ENCODE data around the gene KHSRP. TPM values are rescaled to one million over a fixed set of nuclear protein-coding genes. Genes with fewer than 3 reads are reported as not detected.
A peak's percentile ranks its signal among the peaks of the same experiment; 100 is the strongest.

Gene KHSRP
- total RNA-seq, 1 donor from 2014 or later, result 186 TPM

DNA sequence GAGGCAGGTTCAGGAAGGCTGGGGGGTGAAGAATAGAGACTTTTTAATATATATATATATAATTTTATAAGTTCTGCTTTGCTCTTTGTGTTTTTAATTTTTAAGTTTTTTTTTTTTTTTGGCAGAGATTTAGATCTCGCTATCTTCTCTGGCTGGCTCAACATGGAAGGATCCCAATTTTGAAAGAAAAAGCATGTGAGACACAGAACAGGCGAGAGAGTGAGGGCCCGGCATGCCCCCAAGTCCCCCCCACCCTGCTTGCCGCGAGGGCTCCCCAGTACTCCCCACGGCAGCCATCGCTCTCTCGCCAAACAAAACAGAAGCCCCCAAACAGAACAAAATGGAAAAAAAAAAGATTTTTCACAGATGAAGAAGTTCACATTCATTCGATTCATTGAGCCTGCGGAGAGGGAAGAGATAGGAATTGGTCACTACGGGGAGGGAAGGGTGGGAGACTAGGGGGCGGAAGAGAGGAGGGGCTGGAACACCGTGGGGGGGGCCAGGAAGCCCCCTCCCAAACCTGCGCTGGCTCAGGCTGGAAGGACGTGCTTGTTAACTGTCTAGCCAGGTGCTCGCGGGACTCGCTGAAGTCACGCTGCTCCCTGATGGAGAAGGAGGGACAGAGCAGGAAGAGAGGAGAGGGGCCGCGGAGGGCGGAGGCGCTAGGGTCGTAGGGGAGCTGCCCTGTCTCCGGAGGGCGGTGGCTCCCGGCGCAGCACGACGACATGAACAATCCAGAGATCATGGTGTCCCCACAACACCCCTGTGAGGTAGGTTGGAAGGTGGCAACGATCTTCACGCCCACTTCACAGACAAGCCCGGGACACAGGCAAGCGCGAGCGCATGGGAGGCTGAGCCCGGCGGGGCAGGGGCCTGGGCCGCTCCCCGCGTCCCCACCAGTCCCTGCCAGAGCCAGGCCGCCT lies 10.6 kb downstream of the KHSRP start:
- ATAC-seq (no peak), DNase-seq (no peak)
- intact Hi-C loops (cut with DNase I), result no loop called here
- Histone ChIP-seq H3K27me3 (no peaks in the 10 kb centered on the region), H3K36me3 (peaks cover 51% of the 10 kb centered on the region), H3K27ac (no peak overlapping the region), H3K4me1 (peaks cover 3% of the 10 kb centered on the region), H3K4me3 (no peak overlapping the region), H3K9me3 (no peaks in the 10 kb centered on the region)
- TF ChIP-seq, protein P1, sequence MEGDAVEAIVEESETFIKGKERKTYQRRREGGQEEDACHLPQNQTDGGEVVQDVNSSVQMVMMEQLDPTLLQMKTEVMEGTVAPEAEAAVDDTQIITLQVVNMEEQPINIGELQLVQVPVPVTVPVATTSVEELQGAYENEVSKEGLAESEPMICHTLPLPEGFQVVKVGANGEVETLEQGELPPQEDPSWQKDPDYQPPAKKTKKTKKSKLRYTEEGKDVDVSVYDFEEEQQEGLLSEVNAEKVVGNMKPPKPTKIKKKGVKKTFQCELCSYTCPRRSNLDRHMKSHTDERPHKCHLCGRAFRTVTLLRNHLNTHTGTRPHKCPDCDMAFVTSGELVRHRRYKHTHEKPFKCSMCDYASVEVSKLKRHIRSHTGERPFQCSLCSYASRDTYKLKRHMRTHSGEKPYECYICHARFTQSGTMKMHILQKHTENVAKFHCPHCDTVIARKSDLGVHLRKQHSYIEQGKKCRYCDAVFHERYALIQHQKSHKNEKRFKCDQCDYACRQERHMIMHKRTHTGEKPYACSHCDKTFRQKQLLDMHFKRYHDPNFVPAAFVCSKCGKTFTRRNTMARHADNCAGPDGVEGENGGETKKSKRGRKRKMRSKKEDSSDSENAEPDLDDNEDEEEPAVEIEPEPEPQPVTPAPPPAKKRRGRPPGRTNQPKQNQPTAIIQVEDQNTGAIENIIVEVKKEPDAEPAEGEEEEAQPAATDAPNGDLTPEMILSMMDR (IDR thresholded peaks at IDR 0.05), result no peak

DNA sequence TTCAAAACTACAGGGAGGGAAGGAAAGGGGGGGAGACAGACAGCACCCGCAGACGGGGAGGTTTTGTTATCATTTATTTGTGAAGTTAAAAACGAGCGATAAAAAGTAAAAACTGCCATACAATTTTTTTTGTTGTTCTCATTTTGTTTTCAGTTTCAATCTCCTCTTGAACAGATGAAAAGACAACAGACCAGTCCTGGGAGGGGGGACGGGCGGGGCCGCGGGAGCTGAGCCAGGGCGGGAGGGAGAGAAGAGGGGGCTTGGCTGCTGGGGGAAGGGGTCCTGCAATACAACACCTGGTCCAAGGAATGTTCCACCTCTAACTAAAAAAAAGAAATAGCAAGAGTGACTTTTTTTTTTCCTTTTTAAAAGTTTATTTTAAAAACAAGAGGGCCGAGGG lies 11.3 kb downstream of the KHSRP start:
- Histone ChIP-seq H3K4me1 (peaks cover 3% of the 10 kb centered on the region), H3K36me3 (peaks cover 44% of the 10 kb centered on the region), H3K27ac (no peak overlapping the region), H3K9me3 (no peaks in the 10 kb centered on the region), H3K27me3 (no peaks in the 10 kb centered on the region), H3K4me3 (no peak overlapping the region)
- no peak for ATAC-seq
- no peak for DNase-seq
- intact Hi-C loops (cut with DNase I), result no loop called here
- TF ChIP-seq, protein P1 (IDR thresholded peaks at IDR 0.05), result no peak

DNA sequence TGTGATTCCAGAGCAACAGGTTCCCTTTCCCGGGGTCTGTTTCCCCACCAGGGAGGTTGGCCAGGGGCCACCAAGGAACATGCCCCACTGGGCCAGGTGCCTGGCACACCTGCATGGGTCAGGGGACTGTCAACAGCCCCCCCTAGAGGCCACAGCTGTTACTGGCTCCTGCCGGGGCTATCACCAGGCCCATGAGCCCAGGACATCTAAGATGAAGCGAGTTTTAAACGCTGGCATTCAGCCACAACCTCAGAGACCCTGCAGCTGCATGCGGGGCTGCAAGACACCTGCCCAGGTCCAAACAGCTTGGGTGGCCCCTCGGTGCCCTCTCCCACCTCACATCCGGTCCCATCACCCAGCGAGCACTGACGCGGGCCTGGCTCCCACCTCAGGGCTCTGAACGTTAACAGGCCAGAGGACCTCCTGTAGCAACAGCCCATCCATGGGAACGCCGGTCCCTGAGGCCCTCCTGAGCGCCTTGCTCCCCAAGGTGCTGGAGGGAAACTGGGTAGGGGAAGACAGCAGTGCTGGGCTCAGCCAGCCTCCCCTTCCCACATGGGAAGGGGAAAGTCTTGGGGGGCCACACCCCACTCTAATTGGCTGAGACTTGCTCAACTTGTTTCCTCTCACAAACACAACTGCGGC lies 12.0 kb downstream of the KHSRP start:
- Histone ChIP-seq H3K4me3 (no peak overlapping the region), H3K27me3 (no peaks in the 10 kb centered on the region), H3K9me3 (no peaks in the 10 kb centered on the region), H3K4me1 (peaks cover 3% of the 10 kb centered on the region), H3K27ac (peak overlapping the region; percentile 36), H3K36me3 (peaks cover 37% of the 10 kb centered on the region)
- intact Hi-C loops (cut with DNase I), result no loop called here
- TF ChIP-seq, protein P1 (IDR thresholded peaks at IDR 0.05), result peak; percentile 61
- DNase-seq (peak; percentile 66), ATAC-seq (peak; percentile 75)

DNA sequence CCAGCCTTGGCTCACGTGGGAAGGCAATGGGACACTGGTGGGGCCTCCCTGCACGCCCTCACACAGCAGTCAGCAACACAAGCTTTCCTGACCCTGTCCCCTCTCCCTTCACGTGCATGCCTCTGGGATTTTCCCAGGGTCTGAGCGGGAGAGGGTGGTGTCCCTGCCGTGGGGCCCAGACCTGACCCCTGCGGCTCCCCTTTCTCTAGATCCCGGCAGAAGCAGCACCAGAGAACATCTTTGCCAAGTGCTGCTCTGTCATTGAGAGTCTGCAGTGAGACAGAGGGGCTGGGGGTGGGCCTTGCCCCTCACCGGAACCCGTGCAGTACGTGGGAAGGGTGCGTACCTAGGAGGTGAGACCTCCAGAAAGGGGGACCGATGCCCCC lies 12.6 kb downstream of the KHSRP start:
- TF ChIP-seq, protein P1 (IDR thresholded peaks at IDR 0.05), result no peak
- Histone ChIP-seq H3K36me3 (peaks cover 32% of the 10 kb centered on the region), H3K4me3 (no peak overlapping the region), H3K27ac (no peak overlapping the region), H3K4me1 (peaks cover 3% of the 10 kb centered on the region), H3K9me3 (no peaks in the 10 kb centered on the region), H3K27me3 (no peaks in the 10 kb centered on the region)
- intact Hi-C loops (cut with DNase I), result no loop called here
- ATAC-seq, result no peak
- no peak for DNase-seq

DNA sequence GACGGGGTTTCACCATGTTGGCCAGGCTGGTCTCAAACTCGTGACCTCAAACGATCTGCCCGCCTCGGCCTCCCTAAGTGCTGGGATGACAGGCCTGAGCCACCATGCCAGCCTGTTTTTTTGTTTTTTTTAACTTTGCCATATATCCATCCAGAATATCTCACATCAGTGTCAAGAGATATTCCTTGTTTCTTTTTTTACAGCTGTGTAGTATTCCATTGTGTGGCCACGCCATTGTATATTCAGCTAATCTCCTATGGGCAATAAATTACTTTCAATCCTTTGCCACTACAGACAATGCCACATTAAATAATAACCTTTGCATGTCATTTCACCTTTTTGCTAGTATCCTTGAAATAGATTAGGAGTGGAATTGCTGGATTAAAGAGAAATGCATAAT lies 15.3 kb downstream of the KHSRP start:
- Histone ChIP-seq H3K27ac (no peak overlapping the region), H3K4me1 (peaks cover 3% of the 10 kb centered on the region), H3K27me3 (no peaks in the 10 kb centered on the region), H3K9me3 (no peaks in the 10 kb centered on the region), H3K36me3 (peaks cover 5% of the 10 kb centered on the region), H3K4me3 (no peak overlapping the region)
- TF ChIP-seq, protein P1 (IDR thresholded peaks at IDR 0.05), result no peak
- intact Hi-C loops (cut with DNase I), result no loop called here
- ATAC-seq (no peak), DNase-seq (no peak)

Measured in upper lobe of right lung (tissue), 1 donor.